HG03060 (cell line): ENCODE results near the gene FRMD4B.
A peak's percentile ranks its signal among the peaks of the same experiment; 100 is the strongest.
"Not testable (repeated sequence)": the region's sequence is repeated elsewhere in the genome, so short reads cannot be mapped to it uniquely, and the experiment has no call there.

Experiments used
- ATAC-seq: cut with Tn5 transposase; IDR thresholded peaks from one replicate; pipeline ENCODE4 v1.9.1; 2021; ENCODE audit warnings: low read depth, moderate number of reproducible peaks; ENCODE audit not compliant: unreplicated experiment

Gene FRMD4B

DNA sequence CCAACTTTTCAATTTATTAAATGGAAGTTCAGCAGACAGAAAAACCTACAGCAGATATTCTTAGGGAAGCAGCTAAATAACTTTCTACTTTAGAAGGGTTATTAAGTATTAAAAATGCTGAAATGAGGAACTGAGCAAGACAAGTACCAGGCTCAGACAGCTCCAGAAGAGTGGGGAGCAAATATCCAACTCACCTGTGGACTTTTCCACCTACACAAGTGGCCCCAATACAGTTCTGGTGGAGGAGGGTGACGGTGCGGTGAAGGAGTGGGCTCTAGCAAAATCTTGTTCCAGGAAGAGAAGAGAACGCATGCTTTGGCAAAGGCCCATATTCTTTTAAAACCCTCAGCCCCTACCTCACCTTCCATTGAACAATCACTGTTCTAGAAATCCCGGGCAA, 133.7 kb downstream of the FRMD4B start:
- no peak for ATAC-seq

DNA sequence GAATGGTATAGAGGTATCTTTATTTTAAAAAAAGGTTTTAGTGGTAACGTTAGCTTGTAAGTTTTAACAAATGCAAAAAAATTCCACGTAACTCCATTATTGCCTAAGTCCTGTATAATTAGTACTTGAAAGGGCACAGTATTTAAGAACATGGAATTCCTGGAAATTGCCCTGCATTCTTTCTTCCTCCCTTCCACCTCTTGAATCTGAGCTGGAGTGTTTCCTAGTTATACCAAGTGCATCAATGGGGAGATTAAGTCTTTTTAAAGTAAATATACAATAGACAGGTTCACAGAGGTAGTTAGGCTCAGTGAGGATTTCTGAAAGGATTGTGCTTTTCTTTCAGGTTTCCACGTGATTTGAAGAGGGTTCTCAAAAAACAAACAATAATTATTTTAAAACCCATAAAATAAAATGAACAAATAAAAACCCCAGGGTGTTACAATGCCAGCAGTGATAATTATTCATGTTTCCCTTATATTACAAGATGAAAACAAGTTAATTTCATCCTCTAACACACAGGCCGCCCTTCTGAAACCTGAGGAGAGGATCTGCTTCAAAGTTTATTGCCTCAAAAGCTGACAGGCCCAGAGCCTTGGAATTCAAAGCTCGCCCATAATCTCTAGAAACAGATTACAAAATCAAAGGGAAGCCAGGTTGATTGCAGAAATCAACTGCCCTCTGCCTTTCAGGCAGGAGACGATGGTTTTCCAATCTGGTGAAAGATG, 134.6 kb downstream of the FRMD4B start:
- no peak for ATAC-seq

DNA sequence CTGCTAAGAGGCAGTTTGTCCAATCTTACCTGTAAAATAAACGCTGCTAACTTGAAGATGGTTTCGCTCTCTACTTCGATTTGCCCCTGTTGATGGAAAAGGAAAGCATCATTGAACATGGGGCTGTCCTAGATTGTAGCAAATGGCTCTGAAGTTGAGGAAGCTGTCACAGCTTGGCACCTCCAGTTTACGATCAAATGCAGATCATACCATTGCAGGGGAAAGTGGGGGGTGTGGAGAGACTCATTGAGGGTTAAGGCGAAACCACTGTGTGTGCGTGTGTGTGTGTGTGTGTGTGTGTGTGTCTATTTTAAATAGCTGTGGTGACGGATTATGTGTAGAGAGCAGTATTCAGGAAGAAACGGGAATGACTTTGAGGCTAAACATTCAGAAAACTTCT, 135.9 kb downstream of the FRMD4B start:
- ATAC-seq: no peak

- no peak for ATAC-seq
Measured at GRCh38 chr3:69249001-69249400, 136.9 kb downstream of the FRMD4B start.

GRCh38 chr3:69248436-69248835, 137.5 kb downstream of the FRMD4B start:
- ATAC-seq: no peak

GRCh38 chr3:69246612-69247011, 139.3 kb downstream of the FRMD4B start:
- ATAC-seq: no peak

GRCh38 chr3:69244039-69244438, 141.8 kb downstream of the FRMD4B start:
- ATAC-seq: no peak

GRCh38 chr3:69241769-69242168, 144.1 kb downstream of the FRMD4B start:
- ATAC-seq: no peak

DNA sequence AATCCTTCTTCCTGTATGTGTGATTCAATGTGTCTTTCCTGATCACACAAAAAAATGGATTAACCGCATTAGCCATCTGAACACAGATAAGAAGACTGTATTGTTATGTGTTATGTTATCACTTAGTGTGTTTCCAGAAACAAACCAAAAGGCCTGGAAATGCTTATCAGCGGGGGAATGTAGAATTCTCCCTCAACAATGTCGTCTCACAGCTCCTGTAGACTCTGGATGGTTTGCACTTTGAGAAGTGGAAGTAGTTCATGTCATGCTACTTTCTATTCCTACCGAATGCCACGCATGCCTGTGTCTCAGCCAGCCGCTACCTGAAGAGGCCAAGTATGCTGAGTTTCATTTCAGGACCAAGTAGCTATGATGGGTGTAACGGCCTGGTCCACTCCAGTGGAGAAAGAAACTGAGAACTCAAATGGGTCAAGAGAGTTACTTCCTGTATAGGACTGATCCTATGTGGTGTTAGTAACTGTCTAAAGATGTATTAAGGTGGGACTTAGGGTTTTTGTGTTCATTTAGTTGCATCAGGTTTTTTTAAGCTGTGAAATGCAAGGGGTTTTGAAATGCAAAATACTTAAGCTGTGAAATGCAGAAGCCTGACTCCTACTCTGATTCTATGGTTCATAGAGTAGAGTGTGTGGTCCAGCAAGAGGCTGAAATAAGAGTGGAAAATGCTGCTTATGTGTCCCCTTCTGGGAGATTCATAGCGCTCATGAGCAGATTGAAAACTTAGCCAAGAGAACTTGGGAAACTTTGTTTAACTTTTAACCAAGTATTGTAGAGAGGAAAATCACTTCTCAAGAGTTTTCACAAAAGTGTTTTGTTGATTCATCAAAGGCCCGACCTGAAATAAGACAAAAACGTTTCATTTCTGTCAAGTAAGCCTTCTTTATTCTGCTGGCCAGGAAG, 145.0 kb downstream of the FRMD4B start:
- peak; percentile 44 for ATAC-seq

- ATAC-seq: no peak
Measured at GRCh38 chr3:69239063-69239462, 146.8 kb downstream of the FRMD4B start.

GRCh38 chr3:69236812-69237707, 148.8 kb downstream of the FRMD4B start:
- no peak for ATAC-seq

- ATAC-seq: no peak
Measured at GRCh38 chr3:69235882-69236281, 150.0 kb downstream of the FRMD4B start.

- not testable (repeated sequence) for ATAC-seq
Measured at GRCh38 chr3:69235227-69235626, 150.7 kb downstream of the FRMD4B start.

GRCh38 chr3:69232482-69232881, 153.4 kb downstream of the FRMD4B start:
- no peak for ATAC-seq

DNA sequence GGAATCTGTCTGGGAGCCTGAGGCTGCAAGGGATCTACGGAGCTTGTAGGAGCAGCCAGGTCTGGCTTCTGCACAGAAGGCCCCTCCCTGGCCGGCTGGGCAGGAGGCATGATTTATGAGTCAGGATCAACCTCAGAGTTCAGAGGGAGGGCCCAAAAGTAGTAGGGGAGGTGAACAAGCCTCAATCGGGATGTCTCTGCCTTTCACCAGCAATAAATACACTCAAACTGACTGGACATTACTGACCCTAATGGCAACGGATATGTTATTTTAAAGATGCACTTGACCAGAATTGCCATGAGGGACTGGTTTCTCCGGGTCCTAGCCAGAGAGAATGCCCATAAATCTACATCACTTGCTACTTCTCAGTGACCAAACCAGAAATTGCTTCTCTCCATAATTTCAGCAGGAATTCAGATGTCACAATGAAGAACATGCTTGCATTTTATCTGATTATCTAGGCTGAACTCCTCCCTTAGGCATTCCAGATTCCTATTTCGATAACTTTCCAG, 153.9 kb downstream of the FRMD4B start:
- no peak for ATAC-seq

DNA sequence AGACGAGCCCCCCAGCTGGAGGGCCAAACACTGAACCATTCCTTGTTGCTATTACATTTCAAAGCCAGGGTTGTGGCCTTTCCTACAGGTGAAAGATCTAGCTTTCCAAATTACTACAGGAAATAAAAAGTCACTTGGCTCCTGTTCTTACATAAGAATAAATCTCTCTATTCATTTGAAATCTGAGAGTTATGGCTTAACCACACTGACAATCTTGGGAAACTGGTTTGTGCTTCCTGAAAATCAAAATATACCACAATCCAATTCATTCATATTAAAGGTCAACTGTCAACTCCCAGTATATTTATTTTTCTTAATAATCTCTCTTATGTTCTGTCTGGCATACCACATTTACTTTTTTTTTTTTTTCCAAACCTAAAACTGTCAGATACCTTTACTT, 159.8 kb downstream of the FRMD4B start:
- ATAC-seq: no peak

- ATAC-seq: no peak
Measured at GRCh38 chr3:69219101-69219708, 166.7 kb downstream of the FRMD4B start.

- ATAC-seq: no peak
Measured at GRCh38 chr3:69218079-69218478, 167.8 kb downstream of the FRMD4B start.

- no peak for ATAC-seq
Measured at GRCh38 chr3:69216981-69217380, 168.9 kb downstream of the FRMD4B start.

DNA sequence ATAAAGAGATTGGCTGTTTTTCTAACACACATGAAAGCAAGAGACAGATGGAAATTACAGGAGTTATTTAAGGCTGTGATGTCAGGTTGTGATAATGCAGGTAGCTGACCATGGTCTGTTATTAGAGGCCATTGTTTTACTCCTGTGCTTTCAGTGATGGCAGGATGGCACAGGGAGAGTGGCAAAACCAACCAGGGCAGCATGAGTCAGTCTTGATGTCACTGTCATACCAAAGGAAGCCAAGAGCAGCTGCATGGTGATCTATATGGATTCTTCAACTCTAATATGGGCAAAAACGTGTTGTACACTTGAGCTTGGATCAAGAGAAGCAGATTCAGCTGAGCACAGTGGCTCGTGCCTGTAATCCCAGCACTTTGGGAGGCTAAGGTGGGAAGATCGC, 171.6 kb downstream of the FRMD4B start:
- no peak for ATAC-seq
